Measurements from ENCODE around the gene TAS2R60. TPM values are rescaled to one million over a fixed set of nuclear protein-coding genes. Genes with fewer than 3 reads are reported as not detected.
"Not testable (repeated sequence)": the region's sequence is repeated elsewhere in the genome, so short reads cannot be mapped to it uniquely, and the experiment has no call there.

Gene TAS2R60
- polyA plus RNA-seq, 3 donors, result not detected

GRCh38 chr7:143410521-143411004 lies 32.7 kb upstream of the TAS2R60 start:
- DNase-seq, result no peak

- DNase-seq, result no peak
These were observed 31.1 kb upstream of the TAS2R60 start for GRCh38 chr7:143411976-143412708.

GRCh38 chr7:143413123-143413522 lies 30.1 kb upstream of the TAS2R60 start:
- DNase-seq, result no peak

- not testable (repeated sequence) for DNase-seq
These were observed 28.0 kb upstream of the TAS2R60 start for GRCh38 chr7:143415209-143415608.

GRCh38 chr7:143415742-143416397 lies 27.4 kb upstream of the TAS2R60 start:
- no peak for DNase-seq

- DNase-seq, result no peak
These were observed 26.6 kb upstream of the TAS2R60 start for GRCh38 chr7:143416565-143417149.

GRCh38 chr7:143417734-143418383 lies 25.4 kb upstream of the TAS2R60 start:
- DNase-seq, result no peak

- no peak for DNase-seq
These were observed 24.4 kb upstream of the TAS2R60 start for GRCh38 chr7:143418681-143419458.

GRCh38 chr7:143419880-143420279 lies 23.4 kb upstream of the TAS2R60 start:
- DNase-seq, result no peak

- DNase-seq, result not testable (repeated sequence)
These were observed 22.6 kb upstream of the TAS2R60 start for GRCh38 chr7:143420624-143421023.

- no peak for DNase-seq
These were observed 21.2 kb upstream of the TAS2R60 start for GRCh38 chr7:143422033-143422432.

- DNase-seq, result not testable (repeated sequence)
These were observed 18.8 kb upstream of the TAS2R60 start for GRCh38 chr7:143424476-143424875.

- DNase-seq, result no peak
These were observed 16.6 kb upstream of the TAS2R60 start for GRCh38 chr7:143426479-143427142.

GRCh38 chr7:143429770-143430698 lies 13.2 kb upstream of the TAS2R60 start:
- DNase-seq, result no peak

- DNase-seq, result no peak
These were observed 12.1 kb upstream of the TAS2R60 start for GRCh38 chr7:143431109-143431508.

- no peak for DNase-seq
These were observed 9.5 kb upstream of the TAS2R60 start for GRCh38 chr7:143433759-143434158.

GRCh38 chr7:143434660-143435059 lies 8.6 kb upstream of the TAS2R60 start:
- DNase-seq, result no peak

GRCh38 chr7:143435266-143435665 lies 8.0 kb upstream of the TAS2R60 start:
- no peak for DNase-seq

- DNase-seq, result no peak
These were observed 6.8 kb upstream of the TAS2R60 start for GRCh38 chr7:143436325-143436946.
